K562 (cell line): ENCODE measurements around the gene ODAD4. TPM values are rescaled to one million over a fixed set of nuclear protein-coding genes. Genes with fewer than 3 reads are reported as not detected.
A peak's percentile ranks its signal among the peaks of the same experiment; 100 is the strongest.

Experiments
- ATAC-seq: fragments of 200-7000 bp; cut with Tn5 transposase; 3 replicates; pipeline ENCODE4 v1.9.1; 2020; ENCODE audit warnings: moderate library complexity
- BruUV-seq: library from RNA; stranded (reverse); fragments of 400-500 nt; replicated peaks from 2 replicates; lab custom pipeline; 2021; lab: Mats Ljungman, UMichigan
- CTCF ChIA-PET: fragments of 300-600 bp; formaldehyde crosslinking; extraction: SDS; loops from one replicate; lab custom pipeline; 2021; ENCODE audit warnings: low intra/inter-chr PET ratio; lab: Yijun Ruan, JAX
- POLR2A ChIA-PET: fragments of 300-600, 350-650 bp; sonication (Branson Sonifier 250); formaldehyde crosslinking; extraction: SDS; loops from one replicate; lab custom pipeline; 2021; ENCODE audit warnings: antibody characterized with exemption, inconsistent platforms; lab: Yijun Ruan, JAX
- DNase-seq, 4 experiments: peaks; one replicate each; pipeline versions ENCODE4 v3.0.0 to v3.0.0-alpha.2; 2011 to 2018; ENCODE audit warnings: low spot score in 3 of 4, mixed read lengths in 3 of 4; ENCODE audit errors: extremely low read depth in 1 of 4
- FAIRE-seq: peaks from 2 replicates; lab custom pipeline; 2011; peaks lifted over from hg19 to GRCh38; lab: Jason Lieb, UNC
- H2AFZ ChIP-seq: 2 replicates; pipeline ENCODE4 v1.6.0; 2011; ENCODE audit warnings: low read depth, low read length, control low read depth, inconsistent platforms
- H3K27ac ChIP-seq: fragments of 200-600 bp; 3 replicates; pipeline ENCODE4 v1.8.0; 2011; ENCODE audit warnings: low read depth, mild to moderate bottlenecking, control low read depth, inconsistent platforms, low read length, moderate library complexity, mixed read lengths; ENCODE audit errors: extremely low read depth
- H3K27me3 ChIP-seq, 2 experiments: fragments of 300-600 bp in 1 of 2; 2 replicates in 1 of 2; 3 replicates in 1 of 2; pipeline versions ENCODE4 v1.6.0 to v1.8.0; 2011; ENCODE audit warnings: inconsistent platforms in 2 of 2, low read length in 2 of 2, mild to moderate bottlenecking in 1 of 2, mixed read lengths in 1 of 2, moderate library complexity in 1 of 2; ENCODE audit not compliant: control insufficient read depth in 2 of 2, insufficient read depth in 2 of 2
- H3K36me3 ChIP-seq: fragments of 300-600 bp; 3 replicates; pipeline ENCODE4 v1.8.0; 2011; ENCODE audit warnings: mild to moderate bottlenecking, low read length, inconsistent platforms; ENCODE audit not compliant: control insufficient read depth, insufficient read depth
- H3K4me1 ChIP-seq, 2 experiments: fragments of 200-600 bp in 1 of 2; replicated peaks in 1 of 2; 2 replicates in 1 of 2; 3 replicates in 1 of 2; pipeline versions ENCODE4 v1.5.1 to v1.8.0; 2011; ENCODE audit warnings: inconsistent platforms in 2 of 2, low read length in 2 of 2, mild to moderate bottlenecking in 1 of 2, mixed read lengths in 1 of 2, moderate library complexity in 1 of 2; ENCODE audit not compliant: control insufficient read depth in 2 of 2, insufficient read depth in 2 of 2
- H3K4me2 ChIP-seq: 2 replicates; pipeline ENCODE4 v1.6.1; 2011; ENCODE audit warnings: low read length, control low read depth, inconsistent platforms, mixed read lengths; ENCODE audit not compliant: insufficient read depth
- H3K4me3 ChIP-seq: fragments of 200-600 bp; sonication (generic), shearing (Covaris generic); 2 replicates; pipeline ENCODE4 v1.5.1; 2016; ENCODE audit warnings: control low read depth, inconsistent platforms
- H3K79me2 ChIP-seq: fragments of 200-600 bp; 3 replicates; pipeline ENCODE4 v1.8.0; 2011; ENCODE audit warnings: low read length, inconsistent platforms; ENCODE audit not compliant: control insufficient read depth, insufficient read depth
- H3K9ac ChIP-seq, 2 experiments: 2 replicates each; pipeline versions ENCODE4 v1.6.0 to v1.6.1; 2011; ENCODE audit warnings: low read depth in 2 of 2, low read length in 2 of 2, control low read depth in 1 of 2, inconsistent platforms in 1 of 2, mild to moderate bottlenecking in 1 of 2, mixed read lengths in 1 of 2; ENCODE audit not compliant: insufficient read depth in 1 of 2
- H3K9me1 ChIP-seq: one replicate; pipeline ENCODE4 v1.6.0; 2011; ENCODE audit warnings: inconsistent platforms, mild to moderate bottlenecking, low read length, moderate library complexity; ENCODE audit not compliant: control insufficient read depth, insufficient read depth
- H3K9me3 ChIP-seq: replicated peaks from 2 replicates; pipeline ENCODE4 v1.5.1; 2011; ENCODE audit warnings: low read depth, low read length, inconsistent platforms; ENCODE audit not compliant: control insufficient read depth, insufficient read depth
- H4K20me1 ChIP-seq: replicated peaks from 2 replicates; pipeline ENCODE4 v1.6.1; 2011; ENCODE audit warnings: low read length, inconsistent platforms, mixed read lengths; ENCODE audit not compliant: control insufficient read depth, insufficient read depth
- CCAR2 ChIP-seq: fragments of 200-400 bp; formaldehyde crosslinking; IDR thresholded peaks from 2 replicates; pipeline ENCODE4 v1.6.1; 2017; ENCODE audit warnings: mild to moderate bottlenecking, low read depth, low read length
- E2F5 ChIP-seq: sonication (generic); formaldehyde crosslinking; IDR thresholded peaks from 2 replicates; pipeline ENCODE4 v1.8.0; 2022; ENCODE audit warnings: mild to moderate bottlenecking, missing genetic modification reagents
- HOXB6 ChIP-seq: fragments of 250-450 bp; sonication (Bioruptor Pico); IDR thresholded peaks from 2 replicates; pipeline ENCODE4 v1.5.1; 2022; ENCODE audit warnings: mild to moderate bottlenecking, borderline replicate concordance
- MYC ChIP-seq, 2 experiments: fragments of 250-450 bp in 1 of 2; sonication (Bioruptor Pico) in 1 of 2; IDR thresholded peaks; 2 replicates each; pipeline versions ENCODE4 v1.5.1 to v1.6.1; 2012 to 2021; ENCODE audit warnings: low read depth in 2 of 2, borderline replicate concordance in 1 of 2, improper control_type of control experiment in 1 of 2, low read length in 1 of 2, mild to moderate bottlenecking in 1 of 2, moderate library complexity in 1 of 2
- NELFE ChIP-seq: IDR thresholded peaks from 2 replicates; pipeline ENCODE4 v1.6.1; 2011; ENCODE audit warnings: mild to moderate bottlenecking; ENCODE audit not compliant: insufficient read depth, insufficient read length
- NRF1 ChIP-seq, 2 experiments: fragments of 450-650 bp; IDR thresholded peaks in 1 of 2; conservative IDR thresholded peaks in 1 of 2; 2 replicates each; pipeline ENCODE4 v1.6.1; 2014; ENCODE audit warnings: mild to moderate bottlenecking in 2 of 2
- POLR2H ChIP-seq: IDR thresholded peaks from 2 replicates; pipeline ENCODE4 v1.6.1; 2016; ENCODE audit warnings: missing genetic modification characterization, low read depth, mild to moderate bottlenecking, control low read depth, missing compliant biosample characterization, moderate library complexity
- POLR3A ChIP-seq: IDR thresholded peaks from 2 replicates; pipeline ENCODE4 v1.6.1; 2011; ENCODE audit warnings: borderline replicate concordance, mild to moderate bottlenecking, moderate library complexity; ENCODE audit not compliant: insufficient read length, insufficient read depth; ENCODE audit errors: extremely low read depth
- POLR3G ChIP-seq: IDR thresholded peaks from 2 replicates; pipeline ENCODE4 v1.6.1; 2011; ENCODE audit not compliant: insufficient read length, insufficient replicate concordance; ENCODE audit errors: extremely low read depth
- PREB ChIP-seq: sonication (generic); formaldehyde crosslinking; IDR thresholded peaks from 2 replicates; pipeline ENCODE4 v1.8.1; 2023; ENCODE audit warnings: mild to moderate bottlenecking, missing genetic modification reagents
- SAP30 ChIP-seq: fragments of 200-600 bp; sonication (generic); IDR thresholded peaks from 2 replicates; pipeline ENCODE4 v1.6.1; 2012; ENCODE audit warnings: borderline replicate concordance, low read depth, mild to moderate bottlenecking, moderate library complexity, low read length, control low read depth, inconsistent platforms; ENCODE audit not compliant: insufficient read depth, poor library complexity, severe bottlenecking
- SREBF2 ChIP-seq: sonication (generic); formaldehyde crosslinking; IDR thresholded peaks from 2 replicates; pipeline ENCODE4 v1.4.0; 2020; ENCODE audit warnings: mild to moderate bottlenecking, missing genetic modification reagents
- SUPT5H ChIP-seq: fragments of 450-650 bp; IDR thresholded peaks from 2 replicates; pipeline ENCODE4 v1.6.1; 2016
- YY1 ChIP-seq, 3 experiments: IDR thresholded peaks; 2 replicates each; pipeline ENCODE4 v1.6.1; 2011; ENCODE audit warnings: low read length in 2 of 3, mild to moderate bottlenecking in 2 of 3, moderate library complexity in 2 of 3, borderline replicate concordance in 1 of 3, control low read depth in 1 of 3, low read depth in 1 of 3; ENCODE audit not compliant: insufficient read depth in 3 of 3, insufficient replicate concordance in 2 of 3, control insufficient read depth in 1 of 3, insufficient read length in 1 of 3; ENCODE audit errors: extremely low read depth in 1 of 3
- WGBS: fragments of 100-300 bp; shearing (Covaris generic); methylation state at CpG from one replicate; pipeline ENCODE4 v1.1.6; 2016; ENCODE audit warnings: low coverage, mixed read lengths; ENCODE audit not compliant: insufficient coverage; ENCODE audit errors: missing lambda C conversion rate; 5-methylcytosine and 5-hydroxymethylcytosine counted together
- in situ Hi-C: fragments of 300-500 bp; cut with MboI; formaldehyde crosslinking; loops from 4 replicates; pipeline ENCODE4 v1.15.0; 2018; ENCODE audit warnings: inconsistent platforms, mixed read lengths
- intact Hi-C: fragments of 100-400 bp; cut with micrococcal nuclease; formaldehyde crosslinking; loops from 2 replicates; pipeline ENCODE4 v1.14.2; 2022
- polyA plus RNA-seq, 8 experiments: library from polyadenylated mRNA; depleted of rRNA in 4 of 8; stranded (reverse) in 5 of 8; unstranded in 3 of 8; fragments of >200 nt; fragmentation: Nextera tagmentation in 2 of 8; fragmentation: Illumina TruSeq in 1 of 8; extraction: Ambion mirVana in 2 of 8; extraction: Trizol in 1 of 8; gene quantifications; 2 replicates each; pipeline versions ENCODE4 v1.2.1 to v1.2.3, GENCODE V29; 2011 to 2014; ENCODE audit warnings: inconsistent platforms in 1 of 8, missing spikeins in 1 of 8
- total RNA-seq, 7 experiments: library from RNA; depleted of rRNA in 6 of 7; stranded (reverse); fragments of >200 nt in 6 of 7; fragmentation: Illumina TruSeq in 2 of 7; extraction: Trizol in 2 of 7; gene quantifications; 2 replicates each; pipeline versions ENCODE4 v1.2.1 to v1.2.3, GENCODE V29; 2011 to 2021; ENCODE audit warnings: low replicate concordance in 1 of 7

Gene ODAD4
- total and polyA plus RNA-seq, 9 of the 15 experiments (the other 6 are each of a cell fraction or from before 2014, with no cell fraction given), result 0.09 to 0.98 (median 0.51) TPM

GRCh38 chr17:41918314-41919164, 11.9 kb upstream of the ODAD4 start, which contains the start of gene ACLY (continued):
- TF ChIP-seq POLR3A (no peak), HOXB6 (CRISPR knock-in tag) (no peak), E2F5 (no peak), SREBF2 (CRISPR knock-in tag) (0 out of 2 replicates have a peak, but pooled peaks have one; percentile 72), NRF1 (conservative IDR thresholded peaks at IDR 0.05 in 1 of 2, IDR thresholded peaks at IDR 0.05 in 1 of 2) (peak; percentile 60 to 69; a peak in 3 of 4 replicates)

GRCh38 chr17:41919165-41919817, 11.1 kb upstream of the ODAD4 start:
- Histone ChIP-seq H3K4me2 (peak overlapping the region; percentile 77), H3K27me3 (no peaks in the 10 kb centered on the region), H3K9ac (peak overlapping the region; percentile 60 to 93), H3K79me2 (peaks cover 45% of the 10 kb centered on the region), H3K36me3 (peaks cover 31% of the 10 kb centered on the region), H3K4me1 (peaks cover 35 to 43% of the 10 kb centered on the region in 2 experiments), H3K9me1 (no peaks in the 10 kb centered on the region), H3K9me3 (no peaks in the 10 kb centered on the region), H2AFZ (peak overlapping the region; percentile 84), H3K27ac (peak overlapping the region; percentile 63), H3K4me3 (peak overlapping the region; percentile 61), H4K20me1 (peaks cover 14% of the 10 kb centered on the region)
- ATAC-seq (peak; percentile 51), FAIRE-seq (no peak), DNase-seq (peak in 2 of 4 experiments; percentile 66 to 73)
- 6% methylated on average over 22 of the region's 33 CpGs for WGBS
- in situ Hi-C loops, result no loop called here
- ChIA-PET CTCF (no interaction called here), POLR2A (interaction anchor here (0.6 to 4.4 kb wide), 9 partner anchors 10 to 146 kb away, joined by 3 to 21 read pairs (median 5); partner anchors contain the start of genes CNP, DNAJC7, JUP and ODAD4)
- TSS peak; percentile 86 for BruUV-seq
- intact Hi-C loops, result loop anchor here (5.0 kb wide), 1 partner anchor 38 kb away; no protein-coding TSS in a partner anchor
- TF ChIP-seq PREB (CRISPR knock-in tag) (no peak), NRF1 (conservative IDR thresholded peaks at IDR 0.05 in 1 of 2, IDR thresholded peaks at IDR 0.05 in 1 of 2) (peak in 1 of 2 experiments; percentile 35; a peak in 2 of 4 replicates), NELFE (no peak), SUPT5H (no peak), SAP30 (peak; percentile 27), MYC (IDR thresholded peaks at IDR 0.05; ENCODE audit: low read depth, low read length) (peak; percentile 64; the same call in 1 of the 2 replicates), MYC (CRISPR knock-in tag; IDR thresholded peaks at IDR 0.05; ENCODE audit: borderline replicate concordance, low read depth) (no peak), YY1 (IDR thresholded peaks at IDR 0.05; ENCODE audit: borderline replicate concordance in 1 of 3, control insufficient read depth in 1 of 3, extremely low read depth in 1 of 3, insufficient read depth in 3 of 3, insufficient read length in 1 of 3, insufficient replicate concordance in 2 of 3, low read depth in 1 of 3, low read length in 2 of 3) (no peak), CCAR2 (no peak), POLR2H (no peak), POLR3G (no peak)
